Neural progenitor cell (in vitro differentiated cells): ENCODE results near the gene ISM1. TPM values are rescaled to one million over a fixed set of nuclear protein-coding genes. Genes with fewer than 3 reads are reported as not detected.

Source experiments
- DNase-seq: peaks from one replicate; pipeline ENCODE4 v3.0.0-alpha.2; 2016; ENCODE audit warnings: low spot score
- H2AFZ ChIP-seq: fragments of 200-600 bp; sonication (generic); replicated peaks from 2 replicates; pipeline ENCODE4 v1.6.1; 2016; ENCODE audit warnings: antibody characterized with exemption
- H3F3A ChIP-seq: fragments of 200-600 bp; sonication (generic); 2 replicates; pipeline ENCODE4 v1.6.1; 2016; ENCODE audit warnings: antibody characterized with exemption, low read depth
- H3K27ac ChIP-seq: fragments of 200-600 bp; sonication (generic); 2 replicates; pipeline ENCODE4 v1.5.1; 2016; ENCODE audit warnings: mild to moderate bottlenecking
- H3K27me3 ChIP-seq: fragments of 200-600 bp; sonication (generic); 2 replicates; pipeline ENCODE4 v1.6.1; 2016; ENCODE audit warnings: mild to moderate bottlenecking, moderate library complexity
- H3K36me3 ChIP-seq: fragments of 200-600 bp; sonication (generic); 2 replicates; pipeline ENCODE4 v1.5.1; 2016
- H3K4me1 ChIP-seq: fragments of 200-600 bp; sonication (generic); 2 replicates; pipeline ENCODE4 v1.6.1; 2016; ENCODE audit warnings: mixed run types
- H3K4me2 ChIP-seq: fragments of 200-600 bp; sonication (generic); 2 replicates; pipeline ENCODE4 v1.6.1; 2016
- H3K4me3 ChIP-seq: fragments of 200-600 bp; sonication (generic); 2 replicates; pipeline ENCODE4 v1.5.1; 2016
- H3K79me2 ChIP-seq: fragments of 200-600 bp; sonication (generic); 2 replicates; pipeline ENCODE4 v1.6.1; 2016; ENCODE audit warnings: low read depth
- H3K9ac ChIP-seq: fragments of 200-600 bp; sonication (generic); 2 replicates; pipeline ENCODE4 v1.6.1; 2016
- H3K9me3 ChIP-seq: fragments of 200-600 bp; sonication (generic); 2 replicates; pipeline ENCODE4 v1.5.1; 2016; ENCODE audit warnings: low read depth
- H4K20me1 ChIP-seq: fragments of 200-600 bp; sonication (generic); 2 replicates; pipeline ENCODE4 v1.6.1; 2016; ENCODE audit warnings: low read depth
- H3K27ac Mint-ChIP-seq: 3 replicates; pipeline ENCODE4 v1.8.0; 2021; ENCODE audit warnings: mixed read lengths
- H3K27me3 Mint-ChIP-seq: 2 replicates; pipeline ENCODE4 v1.8.0; 2022; ENCODE audit warnings: low read depth, mild to moderate bottlenecking, inconsistent platforms, moderate library complexity, mixed read lengths; ENCODE audit not compliant: insufficient read depth
- H3K36me3 Mint-ChIP-seq: 3 replicates; pipeline ENCODE4 v1.8.0; 2021; ENCODE audit warnings: mixed read lengths
- H3K4me1 Mint-ChIP-seq: 3 replicates; pipeline ENCODE4 v1.8.0; 2021; ENCODE audit warnings: mixed read lengths
- H3K4me3 Mint-ChIP-seq: 3 replicates; pipeline ENCODE4 v1.8.0; 2021; ENCODE audit warnings: mild to moderate bottlenecking, moderate library complexity, mixed read lengths
- H3K9me3 Mint-ChIP-seq: 3 replicates; pipeline ENCODE4 v1.8.0; 2020; ENCODE audit warnings: mixed read lengths
- CTCF ChIP-seq: fragments of 200-600 bp; sonication (generic); IDR thresholded peaks from 2 replicates; pipeline ENCODE4 v1.5.1; 2017; ENCODE audit warnings: antibody characterized with exemption, mild to moderate bottlenecking
- EZH2 ChIP-seq: fragments of 200-600 bp; sonication (generic); IDR thresholded peaks from 2 replicates; pipeline ENCODE4 v1.6.1; 2017; ENCODE audit warnings: antibody characterized with exemption, mild to moderate bottlenecking, moderate library complexity
- EZH2phosphoT487 ChIP-seq: fragments of 200-600 bp; sonication (generic); IDR thresholded peaks from 2 replicates; pipeline ENCODE4 v1.6.1; 2017; ENCODE audit warnings: antibody characterized with exemption
- total RNA-seq: library from RNA; depleted of rRNA; stranded (reverse); fragments of >200 nt; gene quantifications from 2 replicates; pipeline ENCODE4 v1.2.3, GENCODE V29; 2015; ENCODE audit warnings: low replicate concordance

Gene ISM1
- total RNA-seq, 1 donor from 2014 or later = not detected

- Histone ChIP-seq H3K9me3 (no peaks in the 10 kb centered on the region), H2AFZ (no peak overlapping the region), H3K27me3 (no peaks in the 10 kb centered on the region), H3K9ac (no peak overlapping the region), H3K36me3 (no peaks in the 10 kb centered on the region), H3K79me2 (no peaks in the 10 kb centered on the region), H3K4me2 (no peak overlapping the region), H4K20me1 (no peaks in the 10 kb centered on the region), H3K4me1 (peaks cover 10% of the 10 kb centered on the region), H3K27ac (no peak overlapping the region), H3F3A (peaks cover 6% of the 10 kb centered on the region), H3K4me3 (no peak overlapping the region)
- no peaks in the 10 kb centered on the region for H3K36me3 Mint-ChIP-seq
- no peak for DNase-seq
- H3K4me3 Mint-ChIP-seq = no peak overlapping the region
- H3K4me1 Mint-ChIP-seq = peaks cover 11% of the 10 kb centered on the region
- no peaks in the 10 kb centered on the region for H3K9me3 Mint-ChIP-seq
- H3K27me3 Mint-ChIP-seq = no peaks in the 10 kb centered on the region
- no peak for TF ChIP-seq EZH2
- TF ChIP-seq EZH2phosphoT487 = no peak
- no peak for TF ChIP-seq CTCF
- H3K27ac Mint-ChIP-seq = no peak overlapping the region
Observed at GRCh38 chr20:13278812-13279570, 57.9 kb downstream of the ISM1 start.

- Mint-ChIP-seq H3K27me3 (no peaks in the 10 kb centered on the region), H3K4me3 (no peak overlapping the region), H3K36me3 (no peaks in the 10 kb centered on the region), H3K9me3 (no peaks in the 10 kb centered on the region), H3K4me1 (peaks cover 5% of the 10 kb centered on the region), H3K27ac (no peak overlapping the region)
- no peaks in the 10 kb centered on the region for H3K9me3 ChIP-seq
- no peak overlapping the region for H3K9ac ChIP-seq
- no peaks in the 10 kb centered on the region for H3K36me3 ChIP-seq
- H3K4me2 ChIP-seq = no peak overlapping the region
- H3K27ac ChIP-seq = no peak overlapping the region
- no peak for DNase-seq
- no peak overlapping the region for H2AFZ ChIP-seq
- no peak overlapping the region for H3K4me3 ChIP-seq
- H3K79me2 ChIP-seq = no peaks in the 10 kb centered on the region
- H3K27me3 ChIP-seq = no peaks in the 10 kb centered on the region
- no peaks in the 10 kb centered on the region for H3F3A ChIP-seq
- no peaks in the 10 kb centered on the region for H3K4me1 ChIP-seq
- H4K20me1 ChIP-seq = no peaks in the 10 kb centered on the region
- TF ChIP-seq EZH2 (no peak), CTCF (no peak), EZH2phosphoT487 (no peak)
Observed at GRCh38 chr20:13280609-13281324, 59.7 kb downstream of the ISM1 start.

- no peaks in the 10 kb centered on the region for H3K27me3 Mint-ChIP-seq
- H4K20me1 ChIP-seq = no peaks in the 10 kb centered on the region
- H3K36me3 Mint-ChIP-seq = no peaks in the 10 kb centered on the region
- TF ChIP-seq EZH2 = no peak
- no peak for TF ChIP-seq CTCF
- TF ChIP-seq EZH2phosphoT487 = no peak
- no peaks in the 10 kb centered on the region for H3K9me3 Mint-ChIP-seq
- no peak overlapping the region for H3K27ac Mint-ChIP-seq
- no peak for DNase-seq
- H3K79me2 ChIP-seq = no peaks in the 10 kb centered on the region
- H3K9ac ChIP-seq = no peak overlapping the region
- H3K4me3 Mint-ChIP-seq = no peak overlapping the region
- no peaks in the 10 kb centered on the region for H3K36me3 ChIP-seq
- peaks cover 5% of the 10 kb centered on the region for H3K4me1 Mint-ChIP-seq
- no peaks in the 10 kb centered on the region for H3F3A ChIP-seq
- no peaks in the 10 kb centered on the region for H3K9me3 ChIP-seq
- no peaks in the 10 kb centered on the region for H3K27me3 ChIP-seq
- H2AFZ ChIP-seq = no peak overlapping the region
- H3K4me1 ChIP-seq = no peaks in the 10 kb centered on the region
- no peak overlapping the region for H3K27ac ChIP-seq
- no peak overlapping the region for H3K4me2 ChIP-seq
- H3K4me3 ChIP-seq = no peak overlapping the region
Observed at GRCh38 chr20:13283869-13284829, 63.1 kb downstream of the ISM1 start.
